ENCODE measurements around the gene MRPL51. TPM values are rescaled to one million over a fixed set of nuclear protein-coding genes. Genes with fewer than 3 reads are reported as not detected.

The MRPL51 gene
- polyA plus RNA-seq, 1 donor (not counting 4 experiments of a cell fraction or from before 2014, with no cell fraction given): 184 TPM

DNA sequence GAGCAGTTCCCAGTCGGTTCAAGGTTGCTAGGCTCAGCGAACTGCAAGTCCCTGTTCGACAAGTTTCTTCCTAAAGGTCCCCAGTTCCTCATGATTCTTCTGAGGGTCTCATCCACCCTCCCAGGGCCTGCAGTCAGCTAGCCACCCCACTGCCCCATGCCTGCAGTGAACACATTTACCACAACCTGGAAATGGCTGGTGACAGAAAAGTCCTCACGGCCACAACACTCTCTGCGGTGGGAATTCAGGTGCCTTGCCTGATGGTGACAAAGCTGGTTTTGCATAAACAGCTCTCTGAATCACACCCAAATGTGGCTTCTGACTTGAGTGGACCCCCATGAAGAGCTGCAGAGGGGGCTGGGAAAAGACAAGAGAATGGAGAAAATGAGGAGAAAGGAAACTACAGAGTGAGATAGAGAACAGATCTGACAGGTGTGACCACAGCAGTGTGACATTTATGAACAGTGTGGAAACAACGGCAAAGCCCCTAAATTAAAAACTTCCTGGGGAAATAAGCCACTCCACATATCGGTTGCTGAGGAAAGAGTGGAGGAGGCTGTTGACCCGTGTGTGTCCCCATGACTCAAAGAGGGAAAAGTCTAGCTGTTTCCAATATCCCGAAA lies 49.6 kb downstream of the MRPL51 start:
- Histone ChIP-seq H3K9ac (ENCODE audit: control insufficient read depth, extremely low read depth, insufficient read depth, low read length) (no peak overlapping the region), H3K27ac (ENCODE audit: control insufficient read depth, insufficient read depth, low read length) (no peak overlapping the region), H3K79me2 (ENCODE audit: control insufficient read depth, insufficient read depth, low read length) (no peaks in the 10 kb centered on the region), H3K4me2 (ENCODE audit: control insufficient read depth, extremely low read depth, insufficient read depth, low read depth, low read length) (no peak overlapping the region), H3K9me3 (ENCODE audit: control insufficient read depth, low read depth, low read length) (no peaks in the 10 kb centered on the region), H4K20me1 (ENCODE audit: control insufficient read depth, extremely low read depth, insufficient read depth, low read length) (no peaks in the 10 kb centered on the region), H3K4me1 (ENCODE audit: control insufficient read depth, extremely low read depth, insufficient read depth, low read length) (no peaks in the 10 kb centered on the region), H3K9me1 (ENCODE audit: control insufficient read depth, extremely low read depth, insufficient read depth, low read length) (no peaks in the 10 kb centered on the region), H3K27me3 (ENCODE audit: control insufficient read depth, extremely low read depth, insufficient read depth, low read length) (no peaks in the 10 kb centered on the region), H3K36me3 (ENCODE audit: control insufficient read depth in 2 of 2, extremely low read depth in 1 of 2, insufficient read depth in 2 of 2, low read length in 2 of 2) (no peaks in the 10 kb centered on the region), H3K4me3 (ENCODE audit: control insufficient read depth in 2 of 3, extremely low read depth in 1 of 3, insufficient read depth in 2 of 3, low read depth in 1 of 3, low read length in 3 of 3) (no peak overlapping the region), H2AFZ (ENCODE audit: control insufficient read depth, low read length) (no peak overlapping the region)
- TF ChIP-seq EZH2 (IDR thresholded peaks at IDR 0.05; ENCODE audit: low read length): no peak
- TF ChIP-seq, protein P1, sequence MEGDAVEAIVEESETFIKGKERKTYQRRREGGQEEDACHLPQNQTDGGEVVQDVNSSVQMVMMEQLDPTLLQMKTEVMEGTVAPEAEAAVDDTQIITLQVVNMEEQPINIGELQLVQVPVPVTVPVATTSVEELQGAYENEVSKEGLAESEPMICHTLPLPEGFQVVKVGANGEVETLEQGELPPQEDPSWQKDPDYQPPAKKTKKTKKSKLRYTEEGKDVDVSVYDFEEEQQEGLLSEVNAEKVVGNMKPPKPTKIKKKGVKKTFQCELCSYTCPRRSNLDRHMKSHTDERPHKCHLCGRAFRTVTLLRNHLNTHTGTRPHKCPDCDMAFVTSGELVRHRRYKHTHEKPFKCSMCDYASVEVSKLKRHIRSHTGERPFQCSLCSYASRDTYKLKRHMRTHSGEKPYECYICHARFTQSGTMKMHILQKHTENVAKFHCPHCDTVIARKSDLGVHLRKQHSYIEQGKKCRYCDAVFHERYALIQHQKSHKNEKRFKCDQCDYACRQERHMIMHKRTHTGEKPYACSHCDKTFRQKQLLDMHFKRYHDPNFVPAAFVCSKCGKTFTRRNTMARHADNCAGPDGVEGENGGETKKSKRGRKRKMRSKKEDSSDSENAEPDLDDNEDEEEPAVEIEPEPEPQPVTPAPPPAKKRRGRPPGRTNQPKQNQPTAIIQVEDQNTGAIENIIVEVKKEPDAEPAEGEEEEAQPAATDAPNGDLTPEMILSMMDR (optimal IDR thresholded peaks at IDR 0.05 in 1 of 3, IDR thresholded peaks at IDR 0.05 in 1 of 3, conservative IDR thresholded peaks at IDR 0.05 in 1 of 3; ENCODE audit: extremely low read depth in 1 of 3, insufficient read depth in 2 of 3, low read length in 3 of 3): no peak
- no peak for FAIRE-seq
- no peak for DNase-seq (ENCODE audit: low read depth, low spot score)
- dilution Hi-C loops (cut with MboI; ENCODE audit: extremely low pct_ligation_motif_present, low sequenced_read_pairs): no loop called here

DNA sequence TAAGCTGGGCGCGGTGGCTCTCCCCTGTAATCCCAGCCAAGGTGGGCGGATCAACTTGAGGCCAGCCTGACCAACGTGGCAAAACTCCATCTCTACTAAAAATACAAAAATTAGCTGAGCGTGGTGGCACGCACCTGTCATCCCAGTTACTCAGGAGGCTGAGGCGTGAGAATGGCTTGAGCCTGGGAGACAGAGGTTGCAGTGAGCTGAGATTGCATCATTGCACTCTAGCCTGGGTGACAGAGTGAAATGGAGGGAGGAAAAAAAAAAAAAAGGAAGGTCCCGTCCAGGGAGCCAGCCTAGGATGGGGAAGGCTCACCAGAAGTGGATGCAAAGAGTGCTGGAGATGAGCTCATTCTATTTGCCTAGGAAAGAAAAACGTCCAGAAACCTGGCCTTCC lies 50.2 kb downstream of the MRPL51 start:
- Histone ChIP-seq H3K4me1 (ENCODE audit: control insufficient read depth, extremely low read depth, insufficient read depth, low read length) (no peaks in the 10 kb centered on the region), H2AFZ (ENCODE audit: control insufficient read depth, low read length) (no peak overlapping the region), H3K9me1 (ENCODE audit: control insufficient read depth, extremely low read depth, insufficient read depth, low read length) (no peaks in the 10 kb centered on the region), H3K79me2 (ENCODE audit: control insufficient read depth, insufficient read depth, low read length) (no peaks in the 10 kb centered on the region), H3K4me2 (ENCODE audit: control insufficient read depth, extremely low read depth, insufficient read depth, low read depth, low read length) (no peak overlapping the region), H3K27ac (ENCODE audit: control insufficient read depth, insufficient read depth, low read length) (no peak overlapping the region), H4K20me1 (ENCODE audit: control insufficient read depth, extremely low read depth, insufficient read depth, low read length) (no peaks in the 10 kb centered on the region), H3K27me3 (ENCODE audit: control insufficient read depth, extremely low read depth, insufficient read depth, low read length) (no peaks in the 10 kb centered on the region), H3K9ac (ENCODE audit: control insufficient read depth, extremely low read depth, insufficient read depth, low read length) (no peak overlapping the region), H3K36me3 (ENCODE audit: control insufficient read depth in 2 of 2, extremely low read depth in 1 of 2, insufficient read depth in 2 of 2, low read length in 2 of 2) (no peaks in the 10 kb centered on the region), H3K4me3 (ENCODE audit: control insufficient read depth in 2 of 3, extremely low read depth in 1 of 3, insufficient read depth in 2 of 3, low read depth in 1 of 3, low read length in 3 of 3) (no peak overlapping the region), H3K9me3 (ENCODE audit: control insufficient read depth, low read depth, low read length) (no peaks in the 10 kb centered on the region)
- FAIRE-seq: no peak
- dilution Hi-C loops (cut with MboI; ENCODE audit: extremely low pct_ligation_motif_present, low sequenced_read_pairs): no loop called here
- no peak for DNase-seq (ENCODE audit: low read depth, low spot score)
- no peak for TF ChIP-seq EZH2 (IDR thresholded peaks at IDR 0.05; ENCODE audit: low read length)
- TF ChIP-seq, protein P1 (optimal IDR thresholded peaks at IDR 0.05 in 1 of 3, IDR thresholded peaks at IDR 0.05 in 1 of 3, conservative IDR thresholded peaks at IDR 0.05 in 1 of 3; ENCODE audit: extremely low read depth in 1 of 3, insufficient read depth in 2 of 3, low read length in 3 of 3): no peak

Other genes with a start within 250 kb of the MRPL51 start
- gene PLEKHG6, start 182.6 kb downstream of the MRPL51 start, polyA plus RNA-seq: 0.74 to 1.9 TPM (median 0.81 TPM) in 3 replicates
- 54.0 to 157 TPM (median 101 TPM) in 3 replicates for gene TNFRSF1A, start 151.2 kb downstream of the MRPL51 start, polyA plus RNA-seq
- gene SCNN1A, start 117.7 kb downstream of the MRPL51 start, polyA plus RNA-seq: 3.8 to 13.2 TPM (median 11.1 TPM) in 3 replicates
- gene LTBR, start 109.1 kb downstream of the MRPL51 start, polyA plus RNA-seq: 39.5 to 101 TPM (median 42.7 TPM) in 3 replicates
- gene CD27, start 48.3 kb downstream of the MRPL51 start, polyA plus RNA-seq: not detected in 3 replicates
- gene TAPBPL, start 41.2 kb downstream of the MRPL51 start, polyA plus RNA-seq: 4.2 to 6.0 TPM (median 4.8 TPM) in 3 replicates
- 5.3 to 7.8 TPM (median 6.7 TPM) in 3 replicates for gene VAMP1, start 22.6 kb downstream of the MRPL51 start, polyA plus RNA-seq
- 12.3 to 34.6 TPM (median 33.7 TPM) in 3 replicates for gene NCAPD2, start 840 bp upstream of the MRPL51 start, polyA plus RNA-seq
- gene GAPDH, start 41.3 kb upstream of the MRPL51 start, polyA plus RNA-seq: 8,390 to 11,361 TPM (median 8,495 TPM) in 3 replicates
- gene IFFO1, start 62.8 kb upstream of the MRPL51 start, polyA plus RNA-seq: 0.67 to 1.0 TPM (median 0.75 TPM) in 3 replicates
- gene NOP2, start 75.0 kb upstream of the MRPL51 start, polyA plus RNA-seq: 85.9 to 108 TPM (median 94.4 TPM) in 3 replicates
- gene CHD4, start 114.1 kb upstream of the MRPL51 start, polyA plus RNA-seq: 79.7 to 93.1 TPM (median 81.2 TPM) in 3 replicates
- 6.7 to 11.7 TPM (median 8.3 TPM) in 3 replicates for gene LPAR5, start 142.7 kb upstream of the MRPL51 start, polyA plus RNA-seq
- 0.07 to 0.21 TPM (median 0.09 TPM) in 3 replicates for gene ACRBP, start 154.2 kb upstream of the MRPL51 start, polyA plus RNA-seq
- 25.5 to 31.6 TPM (median 30.4 TPM) in 3 replicates for gene ING4, start 169.9 kb upstream of the MRPL51 start, polyA plus RNA-seq
- 29.0 to 44.0 TPM (median 29.8 TPM) in 3 replicates for gene ZNF384, start 196.1 kb upstream of the MRPL51 start, polyA plus RNA-seq
- gene PIANP, start 207.6 kb upstream of the MRPL51 start, polyA plus RNA-seq: not detected in 3 replicates
- gene COPS7A, start 230.8 kb upstream of the MRPL51 start, polyA plus RNA-seq: 85.4 to 116 TPM (median 85.5 TPM) in 3 replicates

Measured in keratinocyte (primary cell).